Spleen (tissue), 11 donors: Measurements from ENCODE around the gene LCE7A. TPM values are rescaled to one million over a fixed set of nuclear protein-coding genes. Genes with fewer than 3 reads are reported as not detected.

Experiments used
- DNase-seq: peaks from one replicate; pipeline ENCODE4 v3.0.0-alpha.2; 2020
- H3K27ac ChIP-seq, 8 donors: fragments of 200-600 bp; sonication (generic) in 7 of 8; 1 replicate in 4 of 8; 2 replicates in 4 of 8; pipeline versions ENCODE4 v1.5.0 to v1.8.0; 2016 to 2021; ENCODE audit warnings: inconsistent platforms in 4 of 8, mild to moderate bottlenecking in 4 of 8, moderate library complexity in 1 of 8
- H3K27me3 ChIP-seq, 7 donors: fragments of 200-600 bp; sonication (generic) in 6 of 7; replicated peaks in 1 of 7; 1 replicate in 4 of 7; 2 replicates in 3 of 7; pipeline versions ENCODE4 v1.5.0 to v1.8.0; 2016 to 2021; ENCODE audit warnings: inconsistent platforms in 3 of 7, mild to moderate bottlenecking in 1 of 7
- H3K36me3 ChIP-seq, 6 donors: fragments of 200-600 bp; sonication (generic) in 5 of 6; 1 replicate in 4 of 6; 2 replicates in 2 of 6; pipeline versions ENCODE4 v1.5.0 to v1.8.0; 2016 to 2021; ENCODE audit warnings: inconsistent platforms in 2 of 6
- H3K4me1 ChIP-seq, 6 donors: fragments of 200-600 bp; sonication (generic) in 5 of 6; 1 replicate in 3 of 6; 2 replicates in 3 of 6; pipeline versions ENCODE4 v1.5.0 to v1.8.0; 2016 to 2021; ENCODE audit warnings: inconsistent platforms in 3 of 6
- H3K4me3 ChIP-seq, 8 donors: fragments of 200-600 bp; sonication (generic) in 7 of 8; 1 replicate in 4 of 8; 2 replicates in 4 of 8; pipeline versions ENCODE4 v1.5.0 to v1.8.0; 2016 to 2021; ENCODE audit warnings: inconsistent platforms in 4 of 8, mild to moderate bottlenecking in 4 of 8, moderate library complexity in 2 of 8
- H3K9me3 ChIP-seq, 8 donors: fragments of 200-600 bp; sonication (generic) in 7 of 8; 1 replicate in 4 of 8; 2 replicates in 4 of 8; pipeline versions ENCODE4 v1.5.0 to v1.8.0; 2016 to 2021; ENCODE audit warnings: inconsistent platforms in 4 of 8
- POLR2A ChIP-seq, 3 donors: fragments of 450-650 bp; IDR thresholded peaks; one replicate each; pipeline ENCODE4 v1.5.1; 2017; ENCODE audit warnings: antibody characterized with exemption in 3 of 3, mild to moderate bottlenecking in 1 of 3
- POLR2AphosphoS5 ChIP-seq, 3 donors: sonication (generic); formaldehyde crosslinking; IDR thresholded peaks; one replicate each; pipeline ENCODE4 v1.5.1; 2017; ENCODE audit warnings: antibody characterized with exemption in 3 of 3
- WGBS, 5 donors: extraction: QIAGEN DNeasy Blood & Tissue Kit in 3 of 5; methylation state at CpG; one replicate each; pipeline versions ENCODE4 v1.1.5 to v1.1.7; 2013 to 2018; 5-methylcytosine and 5-hydroxymethylcytosine counted together
- intact Hi-C: fragments of 100-400 bp; cut with DNase I; formaldehyde crosslinking; loops from one replicate; pipeline ENCODE4 v1.15.0; 2023; ENCODE audit warnings: low total_unique reads
- polyA plus RNA-seq, 3 donors: library from polyadenylated mRNA; stranded (reverse); fragments of 200-250 nt; gene quantifications; one replicate each; pipeline ENCODE4 v1.2.1, GENCODE V29; 2013
- total RNA-seq, 7 donors: library from RNA; depleted of rRNA in 3 of 7; stranded (reverse); fragments of >200 nt in 3 of 7; fragmentation: NEBNext Ultra II Directional in 4 of 7; extraction: Animal tissue kit (Norgen Biotek cat#: 25700) in 4 of 7; gene quantifications; one replicate each; pipeline versions ENCODE4 v1.1.0 to v1.2.1, GENCODE V29; 2016 to 2021
- TF ChIP-seq, protein P1 (sequence below), 11 experiments: fragments of 200-600 bp in 7 of 11; fragments of 450-650 bp in 4 of 11; sonication (generic) in 4 of 11; IDR thresholded peaks in 8 of 11; conservative IDR thresholded peaks in 3 of 11; 1 replicate in 7 of 11; 2 replicates in 4 of 11; pipeline versions ENCODE4 v1.4.0 to v1.8.0; 2016 to 2021; ENCODE audit warnings: antibody characterized with exemption in 11 of 11, inconsistent platforms in 4 of 11, mild to moderate bottlenecking in 1 of 11
- donor health status: healthy with polysubstance abuse.
- donor health status: DM: no; HTN: no; CAD: no; lungs with moderate emphysema.
- donor health status: DM: no; HTN: no; CAD: no.
- donor health status: Bipolar disorder and iron deficiency.
- donor health status: healthy.
- donor health status: DM: no; HTN: no; CAD: no.
- donor health status: DM: yes; HTN: yes; CAD: no.

The LCE7A gene
- total and polyA plus RNA-seq, 10 donors = not detected

DNA sequence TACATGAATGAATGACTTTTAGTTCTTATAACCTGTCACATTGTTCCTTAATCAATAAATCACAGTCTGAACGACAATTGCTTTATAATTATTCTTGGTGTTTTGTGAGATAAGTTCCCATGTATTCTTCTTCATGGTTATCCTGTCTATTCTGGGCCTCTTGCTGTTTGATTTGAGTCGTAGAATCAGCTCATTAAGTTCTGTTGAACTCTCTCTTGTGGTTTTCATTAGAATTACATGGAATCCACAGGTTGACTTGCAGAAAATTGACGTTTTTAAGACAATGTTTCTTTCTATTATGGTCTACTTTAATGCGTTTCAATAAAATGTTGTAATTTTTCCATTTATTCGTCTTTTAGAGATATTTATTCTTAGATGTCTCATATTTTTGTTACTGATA lies 36.5 kb upstream of the LCE7A start:
- Histone ChIP-seq H3K27ac (no peak overlapping the region), H3K9me3 (no peaks in the 10 kb centered on the region), H3K27me3 (peaks cover 0 to 41% (median 0%) of the 10 kb centered on the region in 7 donors), H3K4me1 (no peaks in the 10 kb centered on the region), H3K4me3 (no peak overlapping the region), H3K36me3 (no peaks in the 10 kb centered on the region)
- TF ChIP-seq POLR2A (IDR thresholded peaks at IDR 0.05) (no peak), POLR2AphosphoS5 (IDR thresholded peaks at IDR 0.05) (no peak)
- TF ChIP-seq, protein P1, sequence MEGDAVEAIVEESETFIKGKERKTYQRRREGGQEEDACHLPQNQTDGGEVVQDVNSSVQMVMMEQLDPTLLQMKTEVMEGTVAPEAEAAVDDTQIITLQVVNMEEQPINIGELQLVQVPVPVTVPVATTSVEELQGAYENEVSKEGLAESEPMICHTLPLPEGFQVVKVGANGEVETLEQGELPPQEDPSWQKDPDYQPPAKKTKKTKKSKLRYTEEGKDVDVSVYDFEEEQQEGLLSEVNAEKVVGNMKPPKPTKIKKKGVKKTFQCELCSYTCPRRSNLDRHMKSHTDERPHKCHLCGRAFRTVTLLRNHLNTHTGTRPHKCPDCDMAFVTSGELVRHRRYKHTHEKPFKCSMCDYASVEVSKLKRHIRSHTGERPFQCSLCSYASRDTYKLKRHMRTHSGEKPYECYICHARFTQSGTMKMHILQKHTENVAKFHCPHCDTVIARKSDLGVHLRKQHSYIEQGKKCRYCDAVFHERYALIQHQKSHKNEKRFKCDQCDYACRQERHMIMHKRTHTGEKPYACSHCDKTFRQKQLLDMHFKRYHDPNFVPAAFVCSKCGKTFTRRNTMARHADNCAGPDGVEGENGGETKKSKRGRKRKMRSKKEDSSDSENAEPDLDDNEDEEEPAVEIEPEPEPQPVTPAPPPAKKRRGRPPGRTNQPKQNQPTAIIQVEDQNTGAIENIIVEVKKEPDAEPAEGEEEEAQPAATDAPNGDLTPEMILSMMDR (IDR thresholded peaks at IDR 0.05 in 8 of 11, conservative IDR thresholded peaks at IDR 0.05 in 3 of 11) = no peak
- intact Hi-C loops = no loop called here
- no peak for DNase-seq
- 37 to 49% (median 40%) methylated on average over 5 of the region's 5 CpGs for WGBS, 5 donors

DNA sequence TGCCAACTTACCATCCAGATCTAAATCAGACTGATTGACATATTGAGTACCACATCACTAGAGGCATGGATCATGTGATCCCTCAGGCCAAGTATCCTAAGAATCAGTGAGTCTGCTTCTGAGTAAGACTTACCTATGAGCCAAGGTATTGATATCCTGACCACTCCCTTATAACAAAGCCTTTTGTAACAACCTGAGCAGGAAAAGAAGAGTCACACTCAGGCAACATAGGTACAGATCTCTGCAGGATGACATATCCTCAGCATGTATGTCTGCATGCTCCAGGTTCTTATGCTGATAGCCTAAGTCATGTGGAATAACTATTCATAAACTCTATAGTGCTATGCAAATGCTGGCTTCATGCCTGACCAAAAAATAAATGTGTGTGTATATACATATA lies 34.8 kb upstream of the LCE7A start:
- TF ChIP-seq POLR2A (IDR thresholded peaks at IDR 0.05) (no peak), POLR2AphosphoS5 (IDR thresholded peaks at IDR 0.05) (no peak)
- TF ChIP-seq, protein P1 (IDR thresholded peaks at IDR 0.05 in 8 of 11, conservative IDR thresholded peaks at IDR 0.05 in 3 of 11) = no peak
- H3K27me3 ChIP-seq = peaks cover 0 to 46% (median 0%) of the 10 kb centered on the region in 7 donors

DNA sequence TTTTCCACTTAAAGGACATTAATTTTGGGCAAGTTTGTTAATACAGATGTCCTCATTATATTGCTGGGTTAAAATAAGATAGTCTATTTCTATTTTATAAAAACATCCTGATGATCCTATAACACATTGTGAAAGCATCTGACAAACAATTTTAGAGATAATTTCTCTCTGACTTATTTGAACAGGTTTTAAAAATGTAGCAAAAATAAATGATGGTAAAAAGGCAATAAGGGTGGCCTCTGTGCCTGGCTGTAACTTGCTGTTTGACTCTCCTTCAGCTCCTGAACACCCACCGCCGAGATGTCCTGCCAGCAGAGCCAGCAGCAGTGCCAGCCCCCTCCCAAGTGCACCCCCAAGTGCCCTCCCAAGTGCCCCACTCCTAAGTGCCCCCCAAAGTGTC lies 32.6 kb upstream of the LCE7A start, which contains the start of gene LCE1A:
LCE1A (plus strand) TSS at position 301 of the 400 bp plus-strand sequence; CDS start at position 301, 0 bp downstream.
- 65 to 95% (median 73%) methylated on average over 2 of the region's 2 CpGs for WGBS, 5 donors
- intact Hi-C loops = no loop called here
- no peak for DNase-seq

More for the DNA sequence above, 34.8 kb upstream of the LCE7A start:
- Histone ChIP-seq H3K27ac (no peak overlapping the region), H3K9me3 (peaks cover 0 to 2% (median 0%) of the 10 kb centered on the region in 8 donors), H3K36me3 (no peaks in the 10 kb centered on the region), H3K4me3 (no peak overlapping the region), H3K4me1 (no peaks in the 10 kb centered on the region)
- no peak for DNase-seq
- intact Hi-C loops = no loop called here

DNA sequence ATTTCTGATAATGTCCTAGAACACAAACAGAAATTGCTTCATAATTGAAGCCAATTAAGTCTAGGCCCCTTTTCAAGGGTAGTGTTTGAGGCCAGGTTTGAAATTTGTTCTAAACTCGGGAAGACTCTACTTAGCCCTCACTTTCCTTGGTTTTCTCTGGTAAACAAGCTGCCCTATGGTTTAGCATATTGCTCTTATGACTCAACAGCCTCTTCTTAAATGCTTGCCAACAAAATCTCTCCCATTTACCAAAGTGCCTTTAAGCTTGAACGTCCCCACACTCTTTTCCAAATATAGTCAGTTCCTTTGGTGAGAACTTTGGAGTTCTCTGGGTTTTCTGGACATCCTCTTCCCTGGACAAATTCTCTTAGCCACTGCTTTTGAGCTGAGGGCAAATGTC lies 22.9 kb upstream of the LCE7A start:
- H3K27ac ChIP-seq = no peak overlapping the region
- intact Hi-C loops = no loop called here
- H3K4me1 ChIP-seq = no peaks in the 10 kb centered on the region
- H3K9me3 ChIP-seq = no peaks in the 10 kb centered on the region
- TF ChIP-seq POLR2A (IDR thresholded peaks at IDR 0.05) = no peak
- TF ChIP-seq POLR2AphosphoS5 (IDR thresholded peaks at IDR 0.05) = no peak
- TF ChIP-seq, protein P1 (IDR thresholded peaks at IDR 0.05 in 8 of 11, conservative IDR thresholded peaks at IDR 0.05 in 3 of 11) = no peak
- no peaks in the 10 kb centered on the region for H3K27me3 ChIP-seq
- 54 to 69% (median 65%) methylated on average over 2 of the region's 2 CpGs for WGBS, 5 donors
- H3K36me3 ChIP-seq = no peaks in the 10 kb centered on the region
- no peak for DNase-seq
- H3K4me3 ChIP-seq = no peak overlapping the region

More for the DNA sequence above, 32.6 kb upstream of the LCE7A start, which contains the start of gene LCE1A:
- no peaks in the 10 kb centered on the region for H3K36me3 ChIP-seq
- H3K4me1 ChIP-seq = no peaks in the 10 kb centered on the region
- no peak within 1 kb of the TSS for H3K27ac ChIP-seq
- TF ChIP-seq, protein P1 (IDR thresholded peaks at IDR 0.05 in 8 of 11, conservative IDR thresholded peaks at IDR 0.05 in 3 of 11) = no peak
- no peak for TF ChIP-seq POLR2AphosphoS5 (IDR thresholded peaks at IDR 0.05)
- H3K27me3 ChIP-seq = peaks cover 0 to 60% (median 0%) of the 10 kb centered on the region in 7 donors
- H3K4me3 ChIP-seq = no peak within 1 kb of the TSS
- peaks cover 0 to 9% (median 0%) of the 10 kb centered on the region in 8 donors for H3K9me3 ChIP-seq
